GM20000 (cell line): ENCODE measurements around the gene IGIP.

ENCODE experiments used
- DNase-seq: peaks from one replicate; pipeline ENCODE4 v3.0.0; 2012; ENCODE audit warnings: low spot score
- TF ChIP-seq, protein P1 (sequence below): IDR thresholded peaks from 2 replicates; pipeline ENCODE4 v1.5.1; 2012; ENCODE audit warnings: mild to moderate bottlenecking, control low read depth; ENCODE audit errors: extremely low read depth, missing control alignments

Gene IGIP

GRCh38 chr5:140093179-140093578 is 32.6 kb upstream of the IGIP start:
- TF ChIP-seq, protein P1, sequence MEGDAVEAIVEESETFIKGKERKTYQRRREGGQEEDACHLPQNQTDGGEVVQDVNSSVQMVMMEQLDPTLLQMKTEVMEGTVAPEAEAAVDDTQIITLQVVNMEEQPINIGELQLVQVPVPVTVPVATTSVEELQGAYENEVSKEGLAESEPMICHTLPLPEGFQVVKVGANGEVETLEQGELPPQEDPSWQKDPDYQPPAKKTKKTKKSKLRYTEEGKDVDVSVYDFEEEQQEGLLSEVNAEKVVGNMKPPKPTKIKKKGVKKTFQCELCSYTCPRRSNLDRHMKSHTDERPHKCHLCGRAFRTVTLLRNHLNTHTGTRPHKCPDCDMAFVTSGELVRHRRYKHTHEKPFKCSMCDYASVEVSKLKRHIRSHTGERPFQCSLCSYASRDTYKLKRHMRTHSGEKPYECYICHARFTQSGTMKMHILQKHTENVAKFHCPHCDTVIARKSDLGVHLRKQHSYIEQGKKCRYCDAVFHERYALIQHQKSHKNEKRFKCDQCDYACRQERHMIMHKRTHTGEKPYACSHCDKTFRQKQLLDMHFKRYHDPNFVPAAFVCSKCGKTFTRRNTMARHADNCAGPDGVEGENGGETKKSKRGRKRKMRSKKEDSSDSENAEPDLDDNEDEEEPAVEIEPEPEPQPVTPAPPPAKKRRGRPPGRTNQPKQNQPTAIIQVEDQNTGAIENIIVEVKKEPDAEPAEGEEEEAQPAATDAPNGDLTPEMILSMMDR, result no peak
- DNase-seq, result no peak

DNA sequence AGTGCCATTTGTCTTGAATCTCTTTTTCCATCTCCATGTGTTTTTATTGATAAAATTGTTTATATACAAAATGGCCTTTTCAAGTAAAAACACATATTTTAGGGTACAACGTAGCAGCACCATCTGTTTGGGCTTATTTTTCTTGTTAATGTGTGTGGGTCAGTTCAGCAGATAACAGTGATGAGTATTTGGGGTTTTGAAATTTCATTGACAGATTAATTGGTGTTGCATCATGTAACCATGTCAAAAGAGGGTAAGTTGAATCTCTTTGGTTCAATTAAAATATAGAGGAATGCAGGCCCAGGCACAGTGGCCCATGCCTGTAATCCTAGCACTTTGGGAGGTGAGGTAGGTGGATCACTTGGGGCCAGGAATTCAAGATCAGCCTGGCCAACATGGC is 31.9 kb upstream of the IGIP start:
- no peak for DNase-seq
- TF ChIP-seq, protein P1, result no peak

GRCh38 chr5:140094889-140095288 is 30.8 kb upstream of the IGIP start:
- TF ChIP-seq, protein P1, result no peak
- no peak for DNase-seq

DNA sequence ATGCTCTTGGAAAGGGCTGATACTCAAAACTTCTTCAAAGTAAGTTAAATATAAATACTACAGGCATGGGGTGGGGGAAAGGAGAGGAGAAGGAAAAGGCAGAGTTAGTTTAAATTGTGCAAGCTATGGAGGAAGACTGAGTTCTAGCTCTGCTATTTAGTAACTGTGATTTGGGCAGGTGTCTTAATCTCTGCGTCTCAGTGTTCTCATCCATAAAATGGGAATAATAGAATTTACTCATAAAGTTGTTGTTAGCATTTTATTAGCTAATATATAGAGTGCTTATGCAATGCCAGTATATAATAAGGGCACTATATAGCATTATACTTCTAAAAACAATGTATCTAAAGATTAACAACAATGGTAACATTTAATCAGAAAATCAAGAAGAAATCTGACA is 24.6 kb upstream of the IGIP start:
- no peak for DNase-seq
- TF ChIP-seq, protein P1, result no peak

- no peak for DNase-seq
- TF ChIP-seq, protein P1, result no peak
These were observed 22.6 kb upstream of the IGIP start for GRCh38 chr5:140103154-140103553.

- no peak for DNase-seq
- TF ChIP-seq, protein P1, result no peak
These were observed 21.6 kb upstream of the IGIP start for GRCh38 chr5:140104100-140104499.

- DNase-seq, result no peak
- TF ChIP-seq, protein P1, result no peak
These were observed 19.6 kb upstream of the IGIP start for GRCh38 chr5:140106101-140106500.
